Loucy (cell line): ENCODE results near the gene JAM2.
A peak's percentile ranks its signal among the peaks of the same experiment; 100 is the strongest.

ENCODE experiments used
- H2AFZ ChIP-seq: fragments of 200-600 bp; sonication (generic); 2 replicates; pipeline ENCODE4 v1.6.0; 2016; ENCODE audit warnings: antibody characterized with exemption, mild to moderate bottlenecking, low read length, moderate library complexity
- H3F3A ChIP-seq: fragments of 200-600 bp; 2 replicates; pipeline ENCODE4 v1.6.0; 2016; ENCODE audit warnings: antibody characterized with exemption, low read depth, mild to moderate bottlenecking
- H3K27me3 ChIP-seq: fragments of 200-600 bp; sonication (generic); 2 replicates; pipeline ENCODE4 v1.6.1; 2014; ENCODE audit warnings: low read length, mild to moderate bottlenecking; ENCODE audit not compliant: insufficient read depth, poor library complexity, severe bottlenecking
- H3K36me3 ChIP-seq: fragments of 200-600 bp; sonication (generic); 2 replicates; pipeline ENCODE4 v1.6.1; 2016; ENCODE audit warnings: low read length; ENCODE audit not compliant: insufficient read depth
- H3K4me1 ChIP-seq: fragments of 200-600 bp; sonication (generic); 2 replicates; pipeline ENCODE4 v1.5.1; 2014; ENCODE audit warnings: low read length, mild to moderate bottlenecking; ENCODE audit not compliant: insufficient read depth, poor library complexity, severe bottlenecking
- H3K4me2 ChIP-seq: fragments of 200-600 bp; sonication (generic); 2 replicates; pipeline ENCODE4 v1.6.0; 2014; ENCODE audit warnings: antibody characterized with exemption, low read length, low read depth, mild to moderate bottlenecking; ENCODE audit not compliant: poor library complexity, severe bottlenecking
- H3K4me3 ChIP-seq: fragments of 200-600 bp; sonication (generic); 2 replicates; pipeline ENCODE4 v1.5.1; 2014; ENCODE audit warnings: low read length, mild to moderate bottlenecking, mixed read lengths; ENCODE audit not compliant: poor library complexity, severe bottlenecking
- H3K79me2 ChIP-seq: fragments of 200-600 bp; sonication (generic); 2 replicates; pipeline ENCODE4 v1.6.1; 2014; ENCODE audit warnings: low read length; ENCODE audit not compliant: insufficient read depth
- H3K9ac ChIP-seq: fragments of 200-600 bp; sonication (generic); 2 replicates; pipeline ENCODE4 v1.6.0; 2014; ENCODE audit warnings: mild to moderate bottlenecking, low read depth, low read length, moderate library complexity; ENCODE audit not compliant: poor library complexity, severe bottlenecking
- H3K9me2 ChIP-seq: fragments of 200-600 bp; sonication (generic); replicated peaks from 2 replicates; pipeline ENCODE4 v1.6.1; 2016; ENCODE audit warnings: low read depth, low read length, mixed read lengths
- H3K9me3 ChIP-seq: fragments of 200-600 bp; sonication (generic); 2 replicates; pipeline ENCODE4 v1.6.1; 2014; ENCODE audit warnings: mild to moderate bottlenecking, antibody characterized with exemption, low read length, low read depth; ENCODE audit not compliant: insufficient read depth
- H4K20me1 ChIP-seq: fragments of 200-600 bp; sonication (generic); 2 replicates; pipeline ENCODE4 v1.6.0; 2014; ENCODE audit warnings: antibody characterized with exemption, low read length, mild to moderate bottlenecking; ENCODE audit not compliant: insufficient read depth, poor library complexity, severe bottlenecking
- CTCF ChIP-seq: fragments of 200-600 bp; sonication (generic); conservative IDR thresholded peaks from 2 replicates; pipeline ENCODE4 v1.5.1; 2014; ENCODE audit warnings: mild to moderate bottlenecking, antibody characterized with exemption, low read length
- EZH2phosphoT487 ChIP-seq: fragments of 200-600 bp; IDR thresholded peaks from 2 replicates; pipeline ENCODE4 v1.6.1; 2018; ENCODE audit warnings: antibody characterized with exemption, mild to moderate bottlenecking, moderate library complexity, borderline replicate concordance

The JAM2 gene

GRCh38 chr21:25608044-25608737, 30.9 kb upstream of the JAM2 start:
- peaks cover 3% of the 10 kb centered on the region for H4K20me1 ChIP-seq
- peak overlapping the region; percentile 86 for H3K9ac ChIP-seq
- no peaks in the 10 kb centered on the region for H3K27me3 ChIP-seq
- no peaks in the 10 kb centered on the region for H3F3A ChIP-seq
- H3K9me3 ChIP-seq, result no peaks in the 10 kb centered on the region
- peaks cover 1% of the 10 kb centered on the region; the same call in 1 of the 2 replicates for H3K36me3 ChIP-seq
- H2AFZ ChIP-seq, result peak overlapping the region; percentile 100
- H3K4me2 ChIP-seq, result peak overlapping the region; percentile 82
- H3K9me2 ChIP-seq, result no peaks in the 10 kb centered on the region
- H3K4me1 ChIP-seq, result peaks cover 29% of the 10 kb centered on the region
- TF ChIP-seq EZH2phosphoT487, result no peak
- peak; percentile 93 for TF ChIP-seq CTCF
- H3K4me3 ChIP-seq, result peak overlapping the region; percentile 90
- H3K79me2 ChIP-seq, result peaks cover 36% of the 10 kb centered on the region

DNA sequence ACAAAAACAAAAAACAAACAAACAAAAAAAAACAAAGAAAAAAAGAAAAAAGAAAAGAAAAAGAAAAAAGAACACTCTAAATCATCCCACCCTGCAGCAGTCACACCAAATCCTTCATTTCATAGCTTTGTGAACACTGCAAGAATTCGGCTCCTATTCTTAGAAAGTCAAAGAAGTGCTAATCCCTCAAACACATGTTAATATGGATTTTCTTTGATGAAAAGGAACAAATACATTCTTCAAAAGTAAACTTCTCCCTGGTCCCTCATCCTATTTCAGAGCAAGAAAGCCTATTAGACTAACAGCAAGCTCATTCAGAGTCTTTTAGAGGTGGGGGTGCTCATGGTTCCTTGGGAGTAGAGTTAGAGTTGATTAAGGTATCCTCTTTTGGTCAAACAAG, 24.6 kb upstream of the JAM2 start:
- no peaks in the 10 kb centered on the region for H3K4me1 ChIP-seq
- no peaks in the 10 kb centered on the region for H3K36me3 ChIP-seq
- no peak overlapping the region for H2AFZ ChIP-seq
- no peak for TF ChIP-seq CTCF
- no peak for TF ChIP-seq EZH2phosphoT487
- no peaks in the 10 kb centered on the region for H3K9me3 ChIP-seq
- no peaks in the 10 kb centered on the region for H3K79me2 ChIP-seq
- H3F3A ChIP-seq, result no peaks in the 10 kb centered on the region
- no peaks in the 10 kb centered on the region for H4K20me1 ChIP-seq
- H3K27me3 ChIP-seq, result no peaks in the 10 kb centered on the region
- H3K4me2 ChIP-seq, result no peak overlapping the region
- no peak overlapping the region for H3K9ac ChIP-seq
- H3K4me3 ChIP-seq, result no peak overlapping the region
- no peaks in the 10 kb centered on the region for H3K9me2 ChIP-seq

DNA sequence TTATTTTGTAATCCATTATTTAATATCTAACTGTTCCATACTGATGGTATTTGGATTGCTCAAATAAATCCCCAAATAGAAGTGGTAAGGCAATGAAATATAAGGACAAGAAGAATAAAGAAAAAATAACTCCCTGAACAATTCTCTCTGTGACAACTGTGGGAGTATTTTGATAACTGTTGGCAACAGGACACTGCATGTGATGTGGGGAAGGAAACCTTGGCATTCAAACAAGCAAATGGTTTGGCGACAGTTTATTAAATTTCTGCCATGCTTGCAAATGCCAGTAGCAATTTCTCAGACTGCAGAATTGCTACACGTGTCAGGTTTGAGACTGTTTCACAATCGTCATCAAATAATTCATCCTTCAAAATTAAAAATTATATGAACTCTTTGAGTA, 23.2 kb upstream of the JAM2 start:
- Histone ChIP-seq H3K9me3 (no peaks in the 10 kb centered on the region), H3K27me3 (no peaks in the 10 kb centered on the region), H3K36me3 (no peaks in the 10 kb centered on the region), H3F3A (no peaks in the 10 kb centered on the region), H2AFZ (no peak overlapping the region), H3K4me3 (no peak overlapping the region), H3K4me1 (no peaks in the 10 kb centered on the region), H3K9ac (no peak overlapping the region), H3K79me2 (no peaks in the 10 kb centered on the region), H4K20me1 (no peaks in the 10 kb centered on the region), H3K9me2 (no peaks in the 10 kb centered on the region), H3K4me2 (no peak overlapping the region)
- TF ChIP-seq CTCF (no peak), EZH2phosphoT487 (no peak)
